K562 (cell line): Measurements from ENCODE around the gene FOXJ3. TPM values are rescaled to one million over a fixed set of nuclear protein-coding genes. Genes with fewer than 3 reads are reported as not detected.
A peak's percentile ranks its signal among the peaks of the same experiment; 100 is the strongest.

Experiments used
- ARID1B ChIP-seq: fragments of 450-650 bp; IDR thresholded peaks from 2 replicates; pipeline ENCODE4 v1.6.1; 2016; ENCODE audit warnings: antibody characterized with exemption, mild to moderate bottlenecking, inconsistent platforms
- C11orf30 ChIP-seq: fragments of 450-650 bp; IDR thresholded peaks from 2 replicates; pipeline ENCODE4 v1.6.1; 2016; ENCODE audit warnings: low read depth, mild to moderate bottlenecking
- CHD2 ChIP-seq: IDR thresholded peaks from 2 replicates; pipeline ENCODE4 v1.6.1; 2011; ENCODE audit warnings: low read depth, low read length
- COPS2 ChIP-seq: fragments of 450-650 bp; conservative IDR thresholded peaks from 2 replicates; pipeline ENCODE4 v1.6.1; 2016; ENCODE audit warnings: mild to moderate bottlenecking, moderate library complexity
- DMBX1 ChIP-seq: fragments of 250-450 bp; sonication (Bioruptor Pico); IDR thresholded peaks from 2 replicates; pipeline ENCODE4 v1.8.0; 2022; ENCODE audit warnings: inconsistent platforms, mild to moderate bottlenecking, moderate library complexity, borderline replicate concordance
- ESRRB ChIP-seq: fragments of 250-450 bp; sonication (Bioruptor Pico); IDR thresholded peaks from 2 replicates; pipeline ENCODE4 v1.5.0; 2020; ENCODE audit warnings: mild to moderate bottlenecking, moderate library complexity, borderline replicate concordance
- FOXK1 ChIP-seq: sonication (generic); formaldehyde crosslinking; IDR thresholded peaks from 2 replicates; pipeline ENCODE4 v1.8.0; 2022; ENCODE audit warnings: missing genetic modification reagents, mild to moderate bottlenecking, borderline replicate concordance
- GABPB2 ChIP-seq: fragments of 250-450 bp; sonication (Bioruptor Pico); conservative IDR thresholded peaks from 2 replicates; pipeline ENCODE4 v1.5.1; 2021; ENCODE audit warnings: mild to moderate bottlenecking
- HCFC1 ChIP-seq: IDR thresholded peaks from 2 replicates; pipeline ENCODE4 v1.6.1; 2012; ENCODE audit warnings: low read depth, low read length, improper control_type of control experiment
- HDAC3 ChIP-seq: fragments of 450-650 bp; IDR thresholded peaks from 2 replicates; pipeline ENCODE4 v1.6.1; 2018; ENCODE audit warnings: borderline replicate concordance, mild to moderate bottlenecking, moderate library complexity; ENCODE audit not compliant: partially characterized antibody
- HNRNPL ChIP-seq: fragments of 200-400 bp; formaldehyde crosslinking; IDR thresholded peaks from 2 replicates; pipeline ENCODE4 v1.6.1; 2017; ENCODE audit warnings: low read depth, mild to moderate bottlenecking, low read length
- HNRNPLL ChIP-seq: fragments of 200-400 bp; formaldehyde crosslinking; IDR thresholded peaks from 2 replicates; pipeline ENCODE4 v1.6.1; 2017; ENCODE audit warnings: low read length, low read depth, mild to moderate bottlenecking; ENCODE audit not compliant: poor library complexity, severe bottlenecking
- KAT7 ChIP-seq: sonication (generic); formaldehyde crosslinking; IDR thresholded peaks from 2 replicates; pipeline ENCODE4 v1.8.0; 2022; ENCODE audit warnings: missing genetic modification reagents, mild to moderate bottlenecking, borderline replicate concordance
- MCM5 ChIP-seq: fragments of 450-650 bp; IDR thresholded peaks from 2 replicates; pipeline ENCODE4 v1.6.1; 2016; ENCODE audit warnings: low read depth
- MEF2D ChIP-seq: conservative IDR thresholded peaks from 2 replicates; pipeline ENCODE4 v1.6.1; 2016; ENCODE audit warnings: low read depth, missing genetic modification characterization, missing compliant biosample characterization
- MTA1 ChIP-seq: fragments of 450-650 bp; IDR thresholded peaks from 2 replicates; pipeline ENCODE4 v1.6.1; 2017; ENCODE audit warnings: borderline replicate concordance
- MTA2 ChIP-seq: fragments of 450-650 bp; IDR thresholded peaks from 2 replicates; pipeline ENCODE4 v1.6.1; 2016; ENCODE audit warnings: low read depth
- MYC ChIP-seq, 2 experiments: fragments of 250-450 bp in 1 of 2; sonication (Bioruptor Pico) in 1 of 2; IDR thresholded peaks; 2 replicates each; pipeline versions ENCODE4 v1.5.1 to v1.6.1; 2012 to 2021; ENCODE audit warnings: low read depth in 2 of 2, borderline replicate concordance in 1 of 2, improper control_type of control experiment in 1 of 2, low read length in 1 of 2, mild to moderate bottlenecking in 1 of 2, moderate library complexity in 1 of 2
- NCOR1 ChIP-seq: fragments of 450-650 bp; IDR thresholded peaks from 2 replicates; pipeline ENCODE4 v1.6.1; 2016; ENCODE audit warnings: mild to moderate bottlenecking, moderate library complexity
- NR3C1 ChIP-seq: sonication (generic); formaldehyde crosslinking; IDR thresholded peaks from 2 replicates; pipeline ENCODE4 v1.8.1; 2022; ENCODE audit warnings: missing genetic modification reagents
- SIX5 ChIP-seq, 2 experiments: IDR thresholded peaks; 2 replicates each; pipeline ENCODE4 v1.6.1; 2011; ENCODE audit warnings: low read length in 2 of 2, borderline replicate concordance in 1 of 2, low read depth in 1 of 2, mild to moderate bottlenecking in 1 of 2, moderate library complexity in 1 of 2; ENCODE audit not compliant: insufficient read depth in 1 of 2
- SMAD4 ChIP-seq: fragments of 250-450 bp; sonication (Bioruptor Pico); conservative IDR thresholded peaks from 2 replicates; pipeline ENCODE4 v1.8.0; 2021; ENCODE audit warnings: inconsistent platforms, mild to moderate bottlenecking, moderate library complexity
- SP2 ChIP-seq: IDR thresholded peaks from 2 replicates; pipeline ENCODE4 v1.6.1; 2011; ENCODE audit warnings: mild to moderate bottlenecking, low read depth, low read length, moderate library complexity; ENCODE audit not compliant: poor library complexity, severe bottlenecking; ENCODE audit errors: extremely low read depth
- TCF7 ChIP-seq: sonication (generic); IDR thresholded peaks from 2 replicates; pipeline ENCODE4 v1.6.1; 2016; ENCODE audit warnings: antibody characterized with exemption, borderline replicate concordance
- TFAM ChIP-seq: fragments of 250-450 bp; sonication (Bioruptor Pico); conservative IDR thresholded peaks from 2 replicates; pipeline ENCODE4 v1.5.0; 2021; ENCODE audit warnings: mild to moderate bottlenecking, moderate library complexity
- WHSC1 ChIP-seq: IDR thresholded peaks from one replicate; pipeline ENCODE4 v1.6.1; 2012; ENCODE audit warnings: low read length, control low read depth, inconsistent platforms
- ZNF143 ChIP-seq: sonication (generic); formaldehyde crosslinking; IDR thresholded peaks from 2 replicates; pipeline ENCODE4 v1.9.0; 2022; ENCODE audit warnings: mild to moderate bottlenecking, missing genetic modification reagents
- ZNF316 ChIP-seq: fragments of 450-650 bp; IDR thresholded peaks from 2 replicates; pipeline ENCODE4 v1.6.1; 2016
- ZNF445 ChIP-seq: fragments of 250-450 bp; sonication (Bioruptor Pico); IDR thresholded peaks from 2 replicates; pipeline ENCODE4 v1.4.0; 2020; ENCODE audit warnings: low read depth, mild to moderate bottlenecking, moderate library complexity
- polyA plus RNA-seq, 8 experiments: library from polyadenylated mRNA; depleted of rRNA in 4 of 8; stranded (reverse) in 5 of 8; unstranded in 3 of 8; fragments of >200 nt; fragmentation: Nextera tagmentation in 2 of 8; fragmentation: Illumina TruSeq in 1 of 8; extraction: Ambion mirVana in 2 of 8; extraction: Trizol in 1 of 8; gene quantifications; 2 replicates each; pipeline versions ENCODE4 v1.2.1 to v1.2.3, GENCODE V29; 2011 to 2014; ENCODE audit warnings: inconsistent platforms in 1 of 8, missing spikeins in 1 of 8
- total RNA-seq, 7 experiments: library from RNA; depleted of rRNA in 6 of 7; stranded (reverse); fragments of >200 nt in 6 of 7; fragmentation: Illumina TruSeq in 2 of 7; extraction: Trizol in 2 of 7; gene quantifications; 2 replicates each; pipeline versions ENCODE4 v1.2.1 to v1.2.3, GENCODE V29; 2011 to 2021; ENCODE audit warnings: low replicate concordance in 1 of 7
- TF ChIP-seq, protein P1 (sequence below): fragments of 450-650 bp; formaldehyde crosslinking; IDR thresholded peaks from 2 replicates; pipeline ENCODE4 v1.4.0; 2020; ENCODE audit warnings: mild to moderate bottlenecking, moderate library complexity

The FOXJ3 gene
- total and polyA plus RNA-seq, 9 of the 15 experiments (the other 6 are each of a cell fraction or from before 2014, with no cell fraction given) = 8.7 to 35.3 (median 23.4) TPM

DNA sequence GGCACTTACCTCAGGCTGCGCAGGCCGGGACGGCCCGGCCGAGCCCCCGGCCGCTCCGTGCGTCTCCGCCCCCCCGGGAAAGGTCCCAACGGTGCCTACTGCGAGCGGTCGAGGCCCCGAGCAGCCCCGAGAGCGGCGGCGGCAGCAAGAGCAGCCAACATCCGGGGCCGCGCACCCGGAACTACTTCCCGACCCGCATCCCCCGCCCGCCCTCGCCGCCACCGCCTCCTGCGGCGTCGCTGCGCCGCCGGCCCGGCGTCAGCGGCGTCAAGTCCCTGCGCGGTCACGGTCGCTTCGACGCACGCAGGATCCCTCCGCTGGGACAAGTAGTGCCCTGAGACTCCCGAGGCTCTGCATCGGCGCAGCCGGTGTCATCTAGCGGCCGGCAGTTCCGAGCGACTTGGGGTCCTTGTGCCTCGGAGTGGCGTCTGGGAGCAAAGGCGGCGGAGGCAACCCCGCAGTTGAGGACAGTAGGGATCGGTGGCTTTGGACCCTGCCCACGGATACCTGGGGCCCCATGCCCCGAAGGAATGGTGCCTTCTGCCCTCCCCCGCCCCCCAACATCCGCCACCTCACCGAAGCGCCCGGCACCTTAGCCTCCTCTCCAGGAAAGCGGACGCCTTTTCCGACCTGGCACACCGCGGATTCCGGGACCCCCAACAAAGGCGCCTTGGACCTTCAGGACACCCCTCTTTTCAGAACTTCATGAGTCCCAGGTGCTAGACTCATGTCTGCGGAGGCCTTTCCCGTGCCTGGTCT, at the start of gene FOXJ3 (continued):
- TF ChIP-seq ZNF143 (CRISPR knock-in tag) (no peak), WHSC1 (no peak), SP2 (no peak), MYC (IDR thresholded peaks at IDR 0.05; ENCODE audit: low read depth, low read length) (peak; percentile 82), MYC (CRISPR knock-in tag; IDR thresholded peaks at IDR 0.05; ENCODE audit: borderline replicate concordance, low read depth) (no peak), HNRNPLL (peak; percentile 56), SMAD4 (CRISPR knock-in tag) (peak; percentile 87), ZNF316 (peak; percentile 22; the same call in 1 of the 2 replicates), TCF7 (0 out of 2 replicates have a peak, but pooled peaks have one; percentile 65), ARID1B (peak; percentile 54; the same call in 1 of the 2 replicates), NR3C1 (CRISPR knock-in tag) (0 out of 2 replicates have a peak, but pooled peaks have one; percentile 55), CHD2 (peak; percentile 96), ESRRB (CRISPR knock-in tag) (no peak), COPS2 (no peak), DMBX1 (CRISPR knock-in tag) (peak; percentile 65; the same call in 1 of the 2 replicates), FOXK1 (peak; percentile 71; the same call in 1 of the 2 replicates), MCM5 (no peak), HNRNPL (no peak), TFAM (CRISPR knock-in tag) (no peak), ZNF445 (CRISPR knock-in tag) (no peak), HDAC3 (no peak), MEF2D (tag) (0 out of 2 replicates have a peak, but pooled peaks have one; percentile 18), GABPB2 (no peak), SIX5 (IDR thresholded peaks at IDR 0.05; ENCODE audit: borderline replicate concordance in 1 of 2, insufficient read depth in 1 of 2, low read depth in 1 of 2, low read length in 2 of 2) (peak; percentile 26 to 34; a peak in 3 of 4 replicates), HCFC1 (peak; percentile 83), MTA1 (peak; percentile 79), C11orf30 (peak; percentile 52), KAT7 (CRISPR knock-in tag) (peak; percentile 99), NCOR1 (peak; percentile 54; the same call in 1 of the 2 replicates), MTA2 (peak; percentile 40; the same call in 1 of the 2 replicates)
- TF ChIP-seq, protein P1, sequence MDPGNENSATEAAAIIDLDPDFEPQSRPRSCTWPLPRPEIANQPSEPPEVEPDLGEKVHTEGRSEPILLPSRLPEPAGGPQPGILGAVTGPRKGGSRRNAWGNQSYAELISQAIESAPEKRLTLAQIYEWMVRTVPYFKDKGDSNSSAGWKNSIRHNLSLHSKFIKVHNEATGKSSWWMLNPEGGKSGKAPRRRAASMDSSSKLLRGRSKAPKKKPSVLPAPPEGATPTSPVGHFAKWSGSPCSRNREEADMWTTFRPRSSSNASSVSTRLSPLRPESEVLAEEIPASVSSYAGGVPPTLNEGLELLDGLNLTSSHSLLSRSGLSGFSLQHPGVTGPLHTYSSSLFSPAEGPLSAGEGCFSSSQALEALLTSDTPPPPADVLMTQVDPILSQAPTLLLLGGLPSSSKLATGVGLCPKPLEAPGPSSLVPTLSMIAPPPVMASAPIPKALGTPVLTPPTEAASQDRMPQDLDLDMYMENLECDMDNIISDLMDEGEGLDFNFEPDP (CRISPR knock-in tag) = no peak
